ENCODE results near the gene CCDC33. TPM values are rescaled to one million over a fixed set of nuclear protein-coding genes. Genes with fewer than 3 reads are reported as not detected.

The CCDC33 gene
- total and polyA plus RNA-seq, 10 of the 15 experiments (the other 5 are each of a cell fraction or from before 2014, with no cell fraction given): 0.57 to 5.8 (median 4.3) TPM

DNA sequence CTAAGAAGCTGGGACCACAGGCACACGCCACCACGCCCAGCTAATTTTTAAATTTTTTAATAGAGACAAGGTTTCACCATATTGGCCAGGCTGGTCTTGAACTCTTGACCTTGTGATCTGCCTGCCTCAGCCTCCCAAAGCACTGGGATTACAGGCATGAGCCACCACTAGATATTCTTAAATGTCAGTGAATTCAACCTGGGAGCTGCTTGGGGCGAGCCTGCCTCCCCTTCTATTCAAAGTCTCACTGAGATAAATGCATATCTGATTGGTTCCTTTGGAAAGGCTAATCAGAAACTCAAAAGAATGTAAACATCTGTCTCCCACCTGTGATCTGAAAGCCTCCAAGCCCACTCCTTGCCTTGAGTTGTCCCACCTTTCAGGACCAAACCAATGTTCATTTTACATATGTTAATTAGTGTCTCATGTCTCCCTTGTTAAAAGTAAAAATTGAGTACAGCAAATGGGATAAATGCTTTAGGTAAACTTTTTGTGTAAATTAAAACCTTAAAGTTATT is 116.3 kb downstream of the CCDC33 start:
- Histone ChIP-seq H2AFZ (ENCODE audit: control insufficient read depth, low read depth, low read length) (no peak overlapping the region), H3K9ac (ENCODE audit: control insufficient read depth, insufficient read depth, low read length) (no peak overlapping the region), H3K27ac (ENCODE audit: control insufficient read depth, insufficient read depth) (no peak overlapping the region), H3K4me2 (ENCODE audit: control insufficient read depth, insufficient read depth) (no peak overlapping the region), H3K79me2 (ENCODE audit: control insufficient read depth, insufficient read depth, low read length) (no peaks in the 10 kb centered on the region), H3K27me3 (replicated peaks in 1 of 2; ENCODE audit: control insufficient read depth in 2 of 2, insufficient read depth in 2 of 2, low read length in 1 of 2) (no peaks in the 10 kb centered on the region), H3K4me1 (ENCODE audit: control insufficient read depth, insufficient read depth, low read length) (no peaks in the 10 kb centered on the region), H3K4me3 (no peak overlapping the region), H3K36me3 (ENCODE audit: control insufficient read depth in 2 of 2, insufficient read depth in 2 of 2, low read length in 1 of 2) (no peaks in the 10 kb centered on the region), H3K9me3 (replicated peaks; ENCODE audit: control insufficient read depth, insufficient read depth, low read length) (no peaks in the 10 kb centered on the region), H4K20me1 (ENCODE audit: control insufficient read depth, insufficient read depth) (no peaks in the 10 kb centered on the region)
- ATAC-seq (no peak), DNase-seq (ENCODE audit: low read depth, low spot score) (no peak), FAIRE-seq (no peak)
- ChIA-PET SMC1A (ENCODE audit: uncharacterized antibody, unreplicated experiment) (interaction anchor here (1.0 to 1.2 kb wide), 2 partner anchors 8 to 11 kb away, joined by 4 read pairs; no protein-coding TSS in a partner anchor), CTCF (no interaction called here), POLR2A (no interaction called here), RAD21 (ENCODE audit: unreplicated experiment) (no interaction called here)
- in situ Hi-C loops (cut with MboI) (no loop called here), intact Hi-C loops (cut with micrococcal nuclease; ENCODE audit: unreplicated experiment) (no loop called here)
- 19% methylated on average over 3 of the region's 3 CpGs for WGBS (ENCODE audit: insufficient coverage, insufficient replicate concordance, low lambda C conversion rate, missing lambda C conversion rate)
- TF ChIP-seq SMAD1 (IDR thresholded peaks at IDR 0.05; ENCODE audit: low read depth, partially characterized antibody) (no peak), HCFC1 (IDR thresholded peaks at IDR 0.05; ENCODE audit: low read length) (no peak), NR2F1 (conservative IDR thresholded peaks at IDR 0.05) (no peak), RAD21 (IDR thresholded peaks at IDR 0.05; ENCODE audit: insufficient read depth, low read depth, low read length) (no peak), EGR1 (IDR thresholded peaks at IDR 0.05; ENCODE audit: borderline replicate concordance in 1 of 2, low read depth in 2 of 2, low read length in 2 of 2) (no peak), FOS (IDR thresholded peaks at IDR 0.05; ENCODE audit: borderline replicate concordance, extremely low read depth, insufficient read length) (no peak), PAX8 (IDR thresholded peaks at IDR 0.05) (no peak), MEF2A (IDR thresholded peaks at IDR 0.05; ENCODE audit: insufficient read depth, low read depth, low read length) (no peak), PAX5 (IDR thresholded peaks at IDR 0.05; ENCODE audit: borderline replicate concordance, low read depth, low read length) (no peak), ESRRA (IDR thresholded peaks at IDR 0.05; ENCODE audit: low read length) (no peak), FOXK2 (IDR thresholded peaks at IDR 0.05) (no peak), SMC3 (IDR thresholded peaks at IDR 0.05; ENCODE audit: borderline replicate concordance, low read length) (no peak), KAT2A (conservative IDR thresholded peaks at IDR 0.05; ENCODE audit: control insufficient read depth, low read depth, low read length) (no peak), HDAC6 (IDR thresholded peaks at IDR 0.05; ENCODE audit: unreplicated experiment) (no peak), KLF5 (IDR thresholded peaks at IDR 0.05; ENCODE audit: partially characterized antibody) (no peak)
- TF ChIP-seq, protein P1, sequence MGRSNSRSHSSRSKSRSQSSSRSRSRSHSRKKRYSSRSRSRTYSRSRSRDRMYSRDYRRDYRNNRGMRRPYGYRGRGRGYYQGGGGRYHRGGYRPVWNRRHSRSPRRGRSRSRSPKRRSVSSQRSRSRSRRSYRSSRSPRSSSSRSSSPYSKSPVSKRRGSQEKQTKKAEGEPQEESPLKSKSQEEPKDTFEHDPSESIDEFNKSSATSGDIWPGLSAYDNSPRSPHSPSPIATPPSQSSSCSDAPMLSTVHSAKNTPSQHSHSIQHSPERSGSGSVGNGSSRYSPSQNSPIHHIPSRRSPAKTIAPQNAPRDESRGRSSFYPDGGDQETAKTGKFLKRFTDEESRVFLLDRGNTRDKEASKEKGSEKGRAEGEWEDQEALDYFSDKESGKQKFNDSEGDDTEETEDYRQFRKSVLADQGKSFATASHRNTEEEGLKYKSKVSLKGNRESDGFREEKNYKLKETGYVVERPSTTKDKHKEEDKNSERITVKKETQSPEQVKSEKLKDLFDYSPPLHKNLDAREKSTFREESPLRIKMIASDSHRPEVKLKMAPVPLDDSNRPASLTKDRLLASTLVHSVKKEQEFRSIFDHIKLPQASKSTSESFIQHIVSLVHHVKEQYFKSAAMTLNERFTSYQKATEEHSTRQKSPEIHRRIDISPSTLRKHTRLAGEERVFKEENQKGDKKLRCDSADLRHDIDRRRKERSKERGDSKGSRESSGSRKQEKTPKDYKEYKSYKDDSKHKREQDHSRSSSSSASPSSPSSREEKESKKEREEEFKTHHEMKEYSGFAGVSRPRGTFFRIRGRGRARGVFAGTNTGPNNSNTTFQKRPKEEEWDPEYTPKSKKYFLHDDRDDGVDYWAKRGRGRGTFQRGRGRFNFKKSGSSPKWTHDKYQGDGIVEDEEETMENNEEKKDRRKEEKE (IDR thresholded peaks at IDR 0.05): no peak
- TF ChIP-seq, protein P2, sequence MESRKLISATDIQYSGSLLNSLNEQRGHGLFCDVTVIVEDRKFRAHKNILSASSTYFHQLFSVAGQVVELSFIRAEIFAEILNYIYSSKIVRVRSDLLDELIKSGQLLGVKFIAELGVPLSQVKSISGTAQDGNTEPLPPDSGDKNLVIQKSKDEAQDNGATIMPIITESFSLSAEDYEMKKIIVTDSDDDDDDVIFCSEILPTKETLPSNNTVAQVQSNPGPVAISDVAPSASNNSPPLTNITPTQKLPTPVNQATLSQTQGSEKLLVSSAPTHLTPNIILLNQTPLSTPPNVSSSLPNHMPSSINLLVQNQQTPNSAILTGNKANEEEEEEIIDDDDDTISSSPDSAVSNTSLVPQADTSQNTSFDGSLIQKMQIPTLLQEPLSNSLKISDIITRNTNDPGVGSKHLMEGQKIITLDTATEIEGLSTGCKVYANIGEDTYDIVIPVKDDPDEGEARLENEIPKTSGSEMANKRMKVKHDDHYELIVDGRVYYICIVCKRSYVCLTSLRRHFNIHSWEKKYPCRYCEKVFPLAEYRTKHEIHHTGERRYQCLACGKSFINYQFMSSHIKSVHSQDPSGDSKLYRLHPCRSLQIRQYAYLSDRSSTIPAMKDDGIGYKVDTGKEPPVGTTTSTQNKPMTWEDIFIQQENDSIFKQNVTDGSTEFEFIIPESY (IDR thresholded peaks at IDR 0.05): no peak
- BruUV-seq (replicated peaks): no TSS peak

All from GM12878 (cell line).